NK-92 (cell line): ENCODE measurements around the gene PALM3.
"Not testable (repeated sequence)": the region's sequence is repeated elsewhere in the genome, so short reads cannot be mapped to it uniquely, and the experiment has no call there.

Source experiments
- DNase-seq: peaks from one replicate; lab custom pipeline; 2025; ENCODE audit not compliant: unreplicated experiment; lab: John Stamatoyannopoulos, UW

Gene PALM3

DNA sequence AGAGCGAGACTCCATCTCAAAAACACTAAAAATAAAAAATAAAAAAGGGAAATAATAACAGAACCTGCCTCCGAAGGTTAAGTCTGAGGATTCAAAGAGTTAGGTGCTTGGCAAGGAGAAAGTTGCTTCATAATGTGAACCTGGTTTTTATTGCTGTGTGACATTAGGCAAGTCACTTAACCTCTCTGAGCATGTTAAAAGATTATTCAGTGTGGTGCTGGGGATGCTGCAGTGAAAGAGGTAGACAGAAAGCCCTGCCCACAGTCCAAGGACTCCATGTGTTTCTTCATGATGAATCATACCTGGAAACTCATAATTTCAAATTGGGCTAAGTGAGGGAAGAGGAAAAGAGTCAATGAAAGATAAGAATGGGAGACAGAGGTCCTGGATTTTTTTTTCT is 27.9 kb downstream of the PALM3 start:
- DNase-seq = no peak

DNA sequence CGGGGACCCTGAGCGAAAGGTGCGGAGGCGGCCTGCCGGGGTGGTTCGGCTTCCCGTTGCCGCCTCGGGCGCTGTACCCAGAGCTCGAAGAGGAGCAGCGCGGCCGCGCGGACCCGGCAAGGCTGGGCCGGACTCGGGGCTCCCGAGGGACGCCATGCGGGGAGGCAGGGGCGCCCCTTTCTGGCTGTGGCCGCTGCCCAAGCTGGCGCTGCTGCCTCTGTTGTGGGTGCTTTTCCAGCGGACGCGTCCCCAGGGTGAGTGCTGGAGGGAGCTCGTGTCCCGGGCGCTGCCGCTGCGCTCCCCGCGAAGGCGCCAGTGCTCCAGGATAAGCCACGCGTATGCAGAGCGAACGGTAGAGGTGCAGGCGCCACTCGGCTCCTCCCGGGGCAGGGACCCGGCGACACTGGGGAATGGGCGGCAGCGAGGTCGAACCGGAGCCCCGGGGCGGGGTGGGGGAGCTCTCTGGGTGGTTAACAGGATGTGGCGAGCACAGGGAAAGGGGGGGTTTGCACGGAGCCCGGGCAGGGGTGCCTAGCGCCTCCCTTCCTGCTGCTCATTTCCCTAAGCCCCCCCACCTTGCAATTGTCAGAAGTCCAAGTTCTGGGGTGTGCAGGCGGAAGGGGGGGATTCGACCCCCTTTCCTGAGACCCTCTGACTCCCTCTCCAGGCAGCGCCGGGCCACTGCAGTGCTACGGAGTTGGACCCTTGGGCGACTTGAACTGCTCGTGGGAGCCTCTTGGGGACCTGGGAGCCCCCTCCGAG is 30.0 kb downstream of the PALM3 start, which contains the start of gene IL27RA:
Gene IL27RA, plus strand, starts transcription at position 44 of the 762 bp plus-strand sequence. Its CDS starts 111 bp downstream, at position 155.
- DNase-seq = no peak

DNA sequence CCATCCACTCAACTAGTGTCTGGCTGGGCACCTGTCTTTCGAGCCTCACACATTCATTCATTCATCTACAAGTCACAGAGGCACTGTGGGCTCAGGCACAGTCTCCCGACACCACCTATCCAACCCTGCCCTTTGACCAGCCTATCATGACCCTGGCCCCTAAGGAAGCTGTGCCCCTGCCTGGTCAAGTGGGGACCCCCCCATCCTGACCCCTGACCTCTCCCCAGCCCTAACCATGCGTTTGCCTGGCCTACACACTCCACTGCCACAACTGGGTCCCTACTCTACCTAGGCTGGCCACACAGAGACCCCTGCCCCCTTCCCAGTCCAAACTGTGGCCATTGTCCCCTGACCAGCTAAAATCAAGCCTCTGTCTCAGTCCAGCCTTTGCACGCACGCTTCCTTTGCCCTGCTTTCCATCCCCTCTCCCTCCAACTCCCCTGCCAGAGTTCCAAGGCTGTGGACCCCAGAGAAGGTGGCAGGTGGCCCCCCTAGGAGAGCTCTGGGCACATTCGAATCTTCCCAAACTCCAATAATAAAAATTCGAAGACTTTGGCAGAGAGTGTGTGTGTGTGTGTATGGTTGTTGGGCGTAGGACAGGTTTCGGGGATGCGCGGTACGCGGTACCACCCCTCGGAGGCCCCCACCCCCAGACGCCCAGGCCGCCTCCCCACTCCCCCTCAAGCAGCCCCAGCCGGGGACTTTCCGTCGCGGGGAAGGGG is 30.7 kb downstream of the PALM3 start:
- DNase-seq = no peak

DNA sequence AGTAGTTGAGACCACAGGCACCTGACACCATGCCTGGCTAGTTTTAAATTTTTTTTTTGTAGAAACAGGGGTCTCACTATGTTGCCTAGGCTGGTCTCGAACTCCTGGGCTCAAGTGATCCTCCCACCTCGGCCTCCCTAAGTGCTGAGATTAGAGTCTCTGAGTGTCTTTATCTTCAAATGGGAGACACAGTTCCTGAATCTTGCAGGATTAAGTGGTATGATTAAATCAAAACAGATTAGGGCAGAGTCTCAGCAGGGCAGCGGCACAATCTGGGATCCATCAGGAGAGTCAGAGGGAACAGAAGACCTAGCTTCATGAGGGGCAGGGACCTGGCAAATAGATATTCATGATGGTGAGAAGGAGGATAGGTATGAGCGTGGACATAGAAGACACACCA is 33.0 kb downstream of the PALM3 start:
- DNase-seq = no peak

DNA sequence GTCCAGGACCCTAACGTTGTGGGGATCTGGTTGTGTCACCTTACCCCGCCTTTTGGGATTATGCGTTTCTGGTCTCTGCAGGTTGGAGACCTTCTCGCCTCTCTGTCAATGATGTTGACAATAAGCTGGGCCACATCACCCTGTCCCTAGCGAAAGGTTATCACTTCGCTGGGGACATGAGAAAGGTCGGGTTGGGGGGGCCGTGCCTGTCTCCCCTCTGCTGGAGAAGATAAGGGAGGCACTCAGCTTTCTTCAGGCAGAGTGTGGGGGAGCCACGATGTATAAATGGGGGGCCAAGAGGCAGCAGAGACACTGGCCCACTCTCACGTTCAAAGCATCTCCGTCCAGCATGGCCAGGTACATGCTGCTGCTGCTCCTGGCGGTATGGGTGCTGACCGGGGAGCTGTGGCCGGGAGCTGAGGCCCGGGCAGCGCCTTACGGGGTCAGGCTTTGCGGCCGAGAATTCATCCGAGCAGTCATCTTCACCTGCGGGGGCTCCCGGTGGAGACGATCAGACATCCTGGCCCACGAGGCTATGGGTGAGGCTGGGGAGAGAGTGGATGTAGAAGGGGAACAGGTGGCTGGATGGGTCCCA is 33.9 kb downstream of the PALM3 start, which contains the start of gene RLN3:
Gene RLN3, plus strand, starts transcription at position 293 of the 595 bp plus-strand sequence. Its CDS starts 57 bp downstream, at position 350.
- no peak for DNase-seq

DNA sequence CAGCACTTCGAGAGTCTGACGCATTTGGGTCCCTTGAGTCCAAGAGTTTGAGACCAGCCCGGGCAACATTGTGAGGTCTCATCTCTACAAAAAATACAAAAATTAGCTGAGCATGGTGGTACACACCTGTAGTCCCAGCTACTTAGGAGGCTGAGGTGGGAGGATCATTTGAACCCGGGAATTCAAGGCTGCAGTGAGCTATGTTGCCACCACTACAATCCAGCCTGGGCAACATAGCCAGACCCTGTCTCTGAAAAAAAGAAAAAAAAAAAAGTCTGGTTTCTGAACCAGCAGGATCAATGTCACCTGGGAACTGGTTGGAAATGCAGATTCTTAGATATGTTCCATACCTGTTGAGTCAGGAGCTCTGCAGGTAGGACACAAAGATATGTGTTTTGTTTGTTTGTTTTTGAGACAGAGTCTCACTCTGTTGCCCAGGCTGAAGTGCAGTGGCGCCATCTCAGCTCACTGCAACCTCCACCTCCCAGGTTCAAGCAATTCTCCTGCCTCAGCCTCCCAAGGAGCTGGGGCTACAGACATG is 35.2 kb downstream of the PALM3 start:
- DNase-seq = not testable (repeated sequence)

DNA sequence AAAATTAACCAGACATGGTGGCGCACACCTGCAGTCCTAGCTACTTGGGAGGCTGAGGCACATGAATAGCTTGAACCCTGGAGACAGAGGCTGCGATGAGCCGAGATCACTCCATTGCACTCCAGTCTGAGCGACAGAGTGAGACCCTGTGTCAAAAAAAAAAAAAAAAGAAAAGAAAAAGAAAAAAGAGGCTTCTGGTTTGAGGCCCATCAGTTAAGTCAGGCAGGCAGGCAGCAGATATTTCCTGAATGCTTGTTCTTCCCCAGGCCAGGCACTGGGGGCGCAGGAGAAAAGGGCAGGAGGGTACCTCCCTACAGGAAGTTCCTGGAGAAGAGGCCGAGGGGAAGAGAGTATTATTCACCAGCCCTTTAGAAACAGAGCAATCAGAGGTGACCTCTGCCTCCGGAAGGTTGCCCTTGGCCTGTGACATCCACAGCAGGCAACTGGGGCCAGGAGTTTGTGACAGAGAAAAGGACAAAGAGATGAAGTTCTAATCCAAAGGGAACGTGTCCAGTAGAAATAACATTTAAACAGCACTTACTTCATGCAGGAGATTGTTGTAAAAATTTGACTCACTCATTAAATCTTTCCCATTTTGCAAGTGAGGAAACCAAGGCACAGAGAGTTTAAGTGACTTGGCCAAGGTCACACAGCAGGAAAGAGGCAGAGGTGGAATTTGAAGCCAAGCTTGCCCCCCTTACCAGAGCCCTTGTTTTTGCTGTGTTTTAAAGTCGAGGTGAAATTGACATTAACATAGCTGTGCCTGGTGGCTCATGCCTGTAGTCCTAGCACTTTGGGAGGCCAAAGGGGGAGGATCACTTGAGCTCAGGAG is 38.3 kb downstream of the PALM3 start:
- no peak for DNase-seq

DNA sequence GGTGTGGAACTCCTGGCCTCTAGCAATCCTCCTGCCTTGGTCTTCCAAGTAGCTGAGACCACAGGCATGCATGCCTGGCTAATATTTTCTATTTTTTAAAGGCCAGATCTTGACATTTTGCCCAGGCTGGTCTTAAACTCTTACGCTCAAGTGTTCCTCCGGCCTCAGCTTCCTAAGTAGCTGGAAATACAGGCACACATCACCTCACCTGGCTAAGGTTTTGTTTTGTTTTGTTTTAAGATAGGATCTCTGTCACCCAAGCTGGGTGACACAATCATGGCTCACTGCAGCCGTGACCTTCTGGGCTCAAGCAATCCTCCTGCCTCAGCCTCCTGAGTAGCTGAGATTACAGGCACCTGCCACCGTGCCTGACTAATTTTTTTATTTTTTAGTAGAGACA is 39.4 kb downstream of the PALM3 start:
- no peak for DNase-seq

DNA sequence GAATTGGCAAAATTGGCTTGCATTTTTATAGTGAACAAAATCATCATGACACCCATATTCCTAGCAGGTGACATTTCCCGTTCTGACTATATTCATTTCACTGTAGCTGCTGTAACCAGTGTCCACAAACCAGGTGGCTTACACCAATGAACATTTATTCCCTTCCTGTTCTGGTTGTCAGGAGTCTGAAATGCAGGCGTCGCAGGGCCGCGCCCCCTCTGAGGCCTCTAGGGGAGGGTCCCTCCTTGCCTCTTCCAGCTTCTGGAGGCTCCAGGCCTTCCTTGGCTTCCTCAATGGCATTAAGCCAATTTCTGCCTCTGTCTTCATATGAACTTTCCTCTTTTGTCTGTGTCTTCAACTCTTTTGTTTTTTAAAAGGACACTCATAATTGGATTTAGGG is 40.4 kb downstream of the PALM3 start:
- DNase-seq = no peak

DNA sequence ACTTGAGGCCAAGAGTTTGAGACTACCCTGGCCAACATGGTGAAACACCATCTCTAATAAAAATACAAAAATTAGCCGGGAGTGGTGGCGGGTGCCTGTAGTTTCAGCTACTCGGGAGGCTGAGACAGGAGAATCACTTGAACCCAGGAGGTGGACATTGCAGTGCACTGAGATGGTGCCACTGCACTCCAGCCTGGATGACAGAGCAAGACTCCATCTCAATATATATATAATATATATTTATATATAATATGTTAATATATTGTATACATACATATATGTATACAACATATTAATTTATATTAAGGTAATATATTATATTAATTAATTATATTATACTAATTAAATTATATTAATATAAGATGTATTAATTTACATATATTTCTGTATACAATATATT is 42.1 kb downstream of the PALM3 start:
- not testable (repeated sequence) for DNase-seq

DNA sequence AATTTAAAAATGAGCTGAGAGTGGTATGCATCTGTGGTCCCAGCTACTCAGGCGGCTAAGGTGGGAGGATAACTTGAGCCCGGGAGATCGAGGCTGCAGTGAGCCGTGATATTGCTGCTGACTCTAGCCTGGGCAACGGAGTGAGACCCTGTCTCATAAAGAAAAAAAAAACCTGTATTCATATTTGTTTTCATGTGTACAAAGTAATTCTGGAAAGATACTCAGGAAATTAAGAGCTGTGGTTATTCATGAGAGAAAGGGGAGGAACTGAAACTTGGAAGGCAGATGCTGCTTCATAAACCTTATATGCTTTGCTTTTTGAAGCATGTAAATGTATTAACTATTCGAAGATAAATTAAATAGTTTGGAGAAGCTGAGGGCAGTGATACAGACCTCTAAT is 42.8 kb downstream of the PALM3 start:
- no peak for DNase-seq

DNA sequence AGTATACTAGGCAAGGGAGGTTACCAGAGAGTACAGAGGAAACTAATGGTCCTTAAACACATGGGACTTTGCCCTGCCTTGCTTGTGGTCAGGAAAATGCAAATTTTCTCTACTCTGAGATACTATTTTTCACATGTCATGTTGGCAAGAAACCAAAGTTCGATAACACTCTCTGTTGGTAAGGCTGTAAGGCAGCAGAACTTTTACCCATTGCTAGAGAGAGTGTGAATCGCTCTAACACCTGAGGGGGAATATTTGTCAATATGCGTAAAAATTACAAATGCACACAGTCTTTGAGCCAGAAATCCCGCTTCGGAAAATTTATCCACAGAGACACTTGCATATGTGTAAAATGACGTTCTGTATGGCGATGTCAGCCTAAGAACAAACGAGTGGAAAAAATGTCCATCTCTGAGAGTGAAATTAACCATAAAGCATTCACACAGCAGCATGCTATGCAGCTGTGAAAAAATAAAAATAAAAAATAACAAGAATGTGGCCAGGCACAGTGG is 46.3 kb downstream of the PALM3 start:
- DNase-seq = no peak

DNA sequence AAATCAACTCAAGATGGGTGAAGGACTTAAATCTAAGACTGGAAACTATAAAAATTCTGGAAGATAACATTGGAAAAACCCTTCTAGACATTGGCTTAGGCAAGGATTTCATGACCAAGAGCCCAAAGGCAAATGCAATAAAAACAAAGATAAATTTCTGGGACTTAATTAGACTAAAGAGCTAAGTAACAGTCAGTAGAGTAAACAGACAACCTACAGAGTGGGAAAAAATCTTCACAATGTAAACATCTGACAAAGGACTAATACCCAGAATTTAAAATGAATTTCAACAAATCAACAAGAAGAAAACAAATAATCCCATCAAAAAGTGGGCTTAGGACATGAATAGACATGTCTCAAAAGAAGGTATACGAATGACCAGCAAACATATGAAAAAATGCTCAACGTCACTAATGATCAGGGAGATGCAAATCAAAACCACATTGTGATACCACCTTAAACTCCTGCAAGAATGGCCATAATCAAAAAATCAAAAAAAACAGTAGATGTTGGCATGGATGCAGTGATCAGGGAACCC is 49.4 kb downstream of the PALM3 start:
- no peak for DNase-seq

DNA sequence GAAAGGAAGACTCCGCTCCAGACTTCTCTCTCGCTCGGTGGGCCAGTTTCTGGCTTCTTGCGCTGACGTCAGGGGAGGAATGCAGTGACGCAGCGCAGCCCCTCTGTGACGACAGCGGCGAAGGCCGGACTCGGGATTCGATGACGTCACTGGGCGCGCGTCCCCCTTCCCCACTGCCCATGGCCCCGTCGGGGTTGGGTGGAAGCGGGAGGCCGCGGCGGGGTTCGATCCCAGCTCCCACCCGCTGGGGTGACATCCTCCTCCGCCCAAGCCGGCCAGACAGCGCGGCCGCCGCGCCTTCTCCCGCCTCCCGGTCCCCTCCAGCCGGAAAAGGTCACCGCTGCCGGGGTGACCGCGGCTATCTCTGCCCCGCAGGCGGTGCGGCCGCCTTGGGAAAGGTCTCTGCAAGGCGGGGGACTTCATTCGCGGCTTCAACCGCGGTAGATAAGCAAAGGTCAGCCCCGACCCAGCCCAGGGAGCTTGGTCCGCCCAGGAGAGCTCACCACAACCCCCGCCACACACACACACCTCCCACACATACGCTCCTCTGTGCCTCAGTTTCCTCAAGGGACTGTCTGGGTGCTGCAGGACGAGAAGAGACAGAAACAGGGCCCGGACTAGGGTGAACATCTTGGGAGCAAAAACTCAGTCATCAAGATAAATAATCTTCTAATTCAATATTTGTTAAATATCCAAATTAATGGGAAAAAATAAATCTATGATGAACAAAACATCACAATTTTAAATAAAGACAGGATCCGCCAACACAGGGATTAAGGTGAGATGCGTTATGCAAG is 54.9 kb downstream of the PALM3 start:
- peak; percentile 86 for DNase-seq

DNA sequence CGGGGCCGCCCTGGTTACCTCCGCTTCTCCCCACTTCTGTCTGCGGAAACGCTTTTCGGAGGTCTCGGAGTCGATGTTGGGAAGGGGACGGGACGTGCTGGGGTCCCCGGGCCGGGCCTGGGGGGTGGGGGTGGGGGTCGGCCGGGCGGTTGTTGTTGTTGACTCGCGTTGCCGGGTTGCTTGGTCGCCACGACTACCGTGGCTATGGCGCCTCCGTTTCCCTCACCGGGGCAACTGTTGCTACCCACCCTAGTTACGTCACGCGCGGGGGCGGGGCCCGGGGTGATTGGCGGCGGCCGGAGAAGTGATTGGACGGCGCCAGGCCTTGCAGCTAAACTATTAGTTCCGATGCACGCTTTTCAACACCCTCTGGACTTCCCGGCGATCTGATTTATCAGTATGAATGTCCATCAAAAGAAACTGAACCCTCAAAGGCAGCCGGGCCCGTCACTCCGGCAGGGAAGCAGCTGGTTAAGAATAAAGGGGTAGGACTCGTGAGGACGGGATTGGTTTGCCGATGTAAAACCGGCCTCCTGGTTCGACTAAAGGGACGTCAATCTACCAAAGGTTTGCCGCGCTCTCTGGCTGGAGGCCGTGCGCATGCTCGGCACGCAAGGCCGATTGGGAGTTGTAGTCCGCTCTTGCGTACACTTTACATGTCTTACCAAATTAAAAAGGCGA is 55.7 kb downstream of the PALM3 start, which contains the start of gene RFX1:
Gene RFX1, minus strand, starts transcription at position 236 of the 681 bp plus-strand sequence. CDS start 12,477 bp downstream, outside the sequence.
- DNase-seq = peak; percentile 93

DNA sequence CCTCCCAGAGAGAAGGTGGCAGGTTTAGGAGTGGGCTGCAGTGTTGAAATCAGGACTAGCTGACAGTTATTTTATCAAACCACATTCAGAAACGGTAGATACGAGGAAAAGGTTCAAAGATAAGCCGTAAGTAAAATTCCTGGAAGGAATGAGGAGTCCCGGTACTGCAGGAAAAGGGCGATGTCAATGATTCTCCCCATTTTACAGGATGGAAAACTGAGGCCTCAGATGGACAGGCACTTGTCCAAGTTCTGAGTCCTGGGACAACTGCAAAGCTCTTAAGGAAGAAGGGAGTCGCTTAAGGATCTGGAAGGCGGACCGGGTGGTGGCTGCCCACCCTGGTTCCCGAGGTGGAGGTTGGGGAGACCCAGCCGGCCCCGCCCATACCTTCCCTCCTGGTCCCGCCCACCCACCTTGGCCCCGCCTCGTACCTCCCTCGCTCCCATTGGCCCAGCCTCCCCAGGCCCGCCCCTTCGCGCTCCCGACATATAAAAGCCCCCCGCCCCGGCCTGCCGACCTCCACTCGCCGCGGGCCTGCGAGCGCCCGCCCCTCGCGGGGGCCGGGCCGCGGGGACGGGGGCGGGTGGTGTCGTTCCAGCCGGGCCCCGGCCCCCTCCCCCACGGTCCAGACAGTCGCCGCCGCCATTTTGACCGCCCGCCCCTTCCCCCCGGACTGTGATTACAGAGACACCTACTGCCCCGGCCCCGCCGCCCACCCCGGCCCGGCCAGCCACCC is 56.4 kb downstream of the PALM3 start:
- peak; percentile 55 for DNase-seq

DNA sequence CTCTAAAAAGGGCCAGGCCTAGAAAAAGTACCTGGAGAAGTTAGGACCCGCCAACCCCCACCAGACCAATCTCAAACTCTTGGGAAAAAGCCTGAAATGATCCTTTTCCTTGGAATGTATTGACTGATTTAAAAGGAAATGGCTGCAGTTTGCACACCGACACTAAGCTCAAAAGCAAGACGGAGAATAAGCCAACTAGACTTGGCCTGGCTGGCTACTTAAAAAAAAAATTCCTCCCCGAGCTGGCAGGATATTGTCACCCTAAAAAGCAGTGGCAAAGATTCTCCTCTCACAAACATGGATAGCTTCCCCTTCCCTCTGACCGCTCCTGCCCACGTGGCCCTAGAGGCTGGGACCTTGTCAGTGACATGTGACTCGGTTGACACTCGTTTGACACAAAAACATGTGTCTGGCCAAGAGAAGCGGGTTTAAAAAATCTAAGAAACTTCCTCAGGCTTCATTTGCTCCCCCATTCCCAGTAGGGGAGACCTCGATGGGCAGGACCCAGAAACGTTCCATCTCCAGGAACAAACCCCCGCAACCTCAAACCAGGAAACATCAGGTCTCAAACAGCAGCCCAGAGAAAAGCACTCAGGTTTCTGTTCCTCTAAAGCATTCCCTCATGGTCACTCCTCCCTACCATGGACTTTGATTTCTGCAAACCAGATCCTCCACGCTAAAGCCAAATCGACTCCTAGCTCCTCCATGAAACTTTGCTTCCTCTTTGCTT is 57.1 kb downstream of the PALM3 start:
- no peak for DNase-seq
